ENCODE measurements around the gene TMEM203.

DNA sequence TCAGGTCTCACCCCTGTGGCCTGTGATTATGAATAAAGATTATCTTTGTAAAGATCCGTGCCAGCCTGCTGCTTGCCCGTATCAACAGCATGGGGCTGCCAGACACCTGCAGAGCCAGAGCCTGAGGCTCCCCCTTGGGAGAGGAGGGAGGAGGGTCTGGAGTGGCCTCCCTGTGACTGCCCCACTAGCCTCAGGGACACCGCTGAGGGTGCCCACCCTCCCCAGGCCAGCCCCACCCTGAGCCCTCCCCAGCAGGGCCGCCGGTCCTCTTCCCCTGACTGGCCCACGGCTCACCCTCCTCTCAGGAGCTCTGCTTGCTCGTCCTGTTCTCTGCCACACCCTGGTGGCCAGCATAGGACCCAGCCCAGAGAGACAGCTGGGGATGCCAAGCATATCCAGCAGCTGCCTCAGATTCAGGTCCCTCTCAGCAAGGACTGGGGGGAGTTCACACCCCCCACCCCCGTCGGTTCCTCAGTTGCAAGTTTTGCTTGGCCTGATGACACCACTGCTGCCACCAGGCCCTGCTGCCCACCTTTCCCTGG, 15.1 kb downstream of the TMEM203 start:
- TF ChIP-seq, protein P1, sequence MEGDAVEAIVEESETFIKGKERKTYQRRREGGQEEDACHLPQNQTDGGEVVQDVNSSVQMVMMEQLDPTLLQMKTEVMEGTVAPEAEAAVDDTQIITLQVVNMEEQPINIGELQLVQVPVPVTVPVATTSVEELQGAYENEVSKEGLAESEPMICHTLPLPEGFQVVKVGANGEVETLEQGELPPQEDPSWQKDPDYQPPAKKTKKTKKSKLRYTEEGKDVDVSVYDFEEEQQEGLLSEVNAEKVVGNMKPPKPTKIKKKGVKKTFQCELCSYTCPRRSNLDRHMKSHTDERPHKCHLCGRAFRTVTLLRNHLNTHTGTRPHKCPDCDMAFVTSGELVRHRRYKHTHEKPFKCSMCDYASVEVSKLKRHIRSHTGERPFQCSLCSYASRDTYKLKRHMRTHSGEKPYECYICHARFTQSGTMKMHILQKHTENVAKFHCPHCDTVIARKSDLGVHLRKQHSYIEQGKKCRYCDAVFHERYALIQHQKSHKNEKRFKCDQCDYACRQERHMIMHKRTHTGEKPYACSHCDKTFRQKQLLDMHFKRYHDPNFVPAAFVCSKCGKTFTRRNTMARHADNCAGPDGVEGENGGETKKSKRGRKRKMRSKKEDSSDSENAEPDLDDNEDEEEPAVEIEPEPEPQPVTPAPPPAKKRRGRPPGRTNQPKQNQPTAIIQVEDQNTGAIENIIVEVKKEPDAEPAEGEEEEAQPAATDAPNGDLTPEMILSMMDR (conservative IDR thresholded peaks at IDR 0.05; ENCODE audit: low read depth, low read length) = no peak
- TF ChIP-seq BHLHE40 (IDR thresholded peaks at IDR 0.05; ENCODE audit: low read depth, low read length) (no peak), POLR2A (IDR thresholded peaks at IDR 0.05; ENCODE audit: low read depth, low read length) (no peak), RAD21 (IDR thresholded peaks at IDR 0.05; ENCODE audit: low read length) (no peak), MAFK (IDR thresholded peaks at IDR 0.05; ENCODE audit: low read depth, low read length) (no peak), CEBPB (IDR thresholded peaks at IDR 0.05; ENCODE audit: low read depth, low read length) (no peak), SMC3 (IDR thresholded peaks at IDR 0.05; ENCODE audit: low read depth, low read length) (no peak), NFE2L2 (IDR thresholded peaks at IDR 0.05; ENCODE audit: low read depth, low read length) (no peak)
- TF ChIP-seq, protein P2, sequence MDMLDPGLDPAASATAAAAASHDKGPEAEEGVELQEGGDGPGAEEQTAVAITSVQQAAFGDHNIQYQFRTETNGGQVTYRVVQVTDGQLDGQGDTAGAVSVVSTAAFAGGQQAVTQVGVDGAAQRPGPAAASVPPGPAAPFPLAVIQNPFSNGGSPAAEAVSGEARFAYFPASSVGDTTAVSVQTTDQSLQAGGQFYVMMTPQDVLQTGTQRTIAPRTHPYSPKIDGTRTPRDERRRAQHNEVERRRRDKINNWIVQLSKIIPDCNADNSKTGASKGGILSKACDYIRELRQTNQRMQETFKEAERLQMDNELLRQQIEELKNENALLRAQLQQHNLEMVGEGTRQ (IDR thresholded peaks at IDR 0.05; ENCODE audit: low read depth, low read length) = no peak

Measured in IMR-90 (cell line).